Neural cell (in vitro differentiated cells): Measurements from ENCODE around the gene SH3BP4. TPM values are rescaled to one million over a fixed set of nuclear protein-coding genes. Genes with fewer than 3 reads are reported as not detected.

Experiments used
- H2AFZ ChIP-seq: fragments of 200-600, 300-800 bp; sonication (generic), shearing (Covaris generic); 2 replicates; pipeline ENCODE4 v1.6.0; 2014; ENCODE audit warnings: low read depth, mild to moderate bottlenecking, antibody characterized with exemption, low read length, moderate library complexity
- H3F3A ChIP-seq: fragments of 200-600 bp; shearing (Covaris generic); 2 replicates; pipeline ENCODE4 v1.6.1; 2016; ENCODE audit warnings: mild to moderate bottlenecking, moderate library complexity, mixed read lengths, antibody characterized with exemption, low read length; ENCODE audit not compliant: insufficient read depth, poor library complexity, severe bottlenecking
- H3K27ac ChIP-seq: fragments of 200-600, 300-800 bp; sonication (generic), shearing (Covaris generic); 2 replicates; pipeline ENCODE4 v1.5.1; 2014; ENCODE audit warnings: mild to moderate bottlenecking, low read length, moderate library complexity
- H3K27me3 ChIP-seq: fragments of 300-800, 200-600 bp; sonication (generic), shearing (Covaris generic); 2 replicates; pipeline ENCODE4 v1.6.0; 2014; ENCODE audit warnings: mild to moderate bottlenecking, low read depth, low read length, moderate library complexity; ENCODE audit not compliant: insufficient read depth
- H3K36me3 ChIP-seq: fragments of 300-800, 200-600 bp; sonication (generic), shearing (Covaris generic); 2 replicates; pipeline ENCODE4 v1.5.1; 2014; ENCODE audit warnings: mild to moderate bottlenecking, antibody characterized with exemption, low read length, moderate library complexity; ENCODE audit not compliant: insufficient read depth
- H3K4me2 ChIP-seq: fragments of 300-800, 200-600 bp; sonication (generic), shearing (Covaris generic); 2 replicates; pipeline ENCODE4 v1.6.0; 2014; ENCODE audit warnings: mild to moderate bottlenecking, low read length
- H3K4me3 ChIP-seq: fragments of 300-800, 200-600 bp; sonication (generic), shearing (Covaris generic); 2 replicates; pipeline ENCODE4 v1.5.1; 2014; ENCODE audit warnings: mild to moderate bottlenecking, low read length, moderate library complexity
- H3K79me2 ChIP-seq: fragments of 200-600 bp; shearing (Covaris generic); replicated peaks from 2 replicates; pipeline ENCODE4 v1.6.0; 2014; ENCODE audit warnings: mild to moderate bottlenecking, low read length, moderate library complexity; ENCODE audit not compliant: insufficient read depth
- H3K9ac ChIP-seq: fragments of 300-800, 200-600 bp; sonication (generic), shearing (Covaris generic); 2 replicates; pipeline ENCODE4 v1.6.1; 2016; ENCODE audit warnings: mild to moderate bottlenecking, low read length, mixed read lengths
- H3K9me2 ChIP-seq: fragments of 200-600 bp; shearing (Covaris generic); 2 replicates; pipeline ENCODE4 v1.6.1; 2016; ENCODE audit warnings: mild to moderate bottlenecking, low read length, mixed read lengths; ENCODE audit not compliant: insufficient read depth
- H3K9me3 ChIP-seq: fragments of 200-600, 300-800 bp; sonication (generic), shearing (Covaris generic); 2 replicates; pipeline ENCODE4 v1.6.1; 2016; ENCODE audit warnings: mild to moderate bottlenecking, mixed run types, low read length, moderate library complexity, mixed read lengths
- H4K20me1 ChIP-seq: fragments of 200-600 bp; shearing (Covaris generic); 2 replicates; pipeline ENCODE4 v1.6.1; 2016; ENCODE audit warnings: mild to moderate bottlenecking, mixed run types; ENCODE audit not compliant: insufficient read depth
- CTCF ChIP-seq: fragments of 450-650 bp; IDR thresholded peaks from 2 replicates; pipeline ENCODE4 v1.5.1; 2014; ENCODE audit warnings: antibody characterized with exemption, mild to moderate bottlenecking, moderate library complexity; ENCODE audit not compliant: poor library complexity, severe bottlenecking
- EP300 ChIP-seq: fragments of 450-650 bp; conservative IDR thresholded peaks from 2 replicates; pipeline ENCODE4 v1.6.1; 2014; ENCODE audit warnings: antibody characterized with exemption, mild to moderate bottlenecking, moderate library complexity; ENCODE audit not compliant: poor library complexity, severe bottlenecking
- EZH2 ChIP-seq: fragments of 200-600, 300-800 bp; shearing (Covaris generic), sonication (generic); IDR thresholded peaks from 2 replicates; pipeline ENCODE4 v1.6.1; 2014; ENCODE audit warnings: antibody characterized with exemption, low read length, borderline replicate concordance, mild to moderate bottlenecking; ENCODE audit not compliant: insufficient read depth, poor library complexity, severe bottlenecking
- MXI1 ChIP-seq: fragments of 450-650 bp; conservative IDR thresholded peaks from 2 replicates; pipeline ENCODE4 v1.6.1; 2014; ENCODE audit warnings: antibody characterized with exemption, mild to moderate bottlenecking; ENCODE audit not compliant: poor library complexity, severe bottlenecking
- POLR2AphosphoS5 ChIP-seq: IDR thresholded peaks from 2 replicates; pipeline ENCODE4 v1.6.1; 2012
- RAD21 ChIP-seq: fragments of 450-650 bp; conservative IDR thresholded peaks from 2 replicates; pipeline ENCODE4 v1.6.1; 2014; ENCODE audit warnings: antibody characterized with exemption, mild to moderate bottlenecking, moderate library complexity
- REST ChIP-seq: IDR thresholded peaks from 2 replicates; pipeline ENCODE4 v1.6.1; 2012; ENCODE audit warnings: borderline replicate concordance
- SMC3 ChIP-seq: fragments of 450-650 bp; conservative IDR thresholded peaks from 2 replicates; pipeline ENCODE4 v1.6.1; 2014; ENCODE audit warnings: antibody characterized with exemption, mild to moderate bottlenecking, moderate library complexity; ENCODE audit not compliant: poor library complexity
- TAF1 ChIP-seq: IDR thresholded peaks from 2 replicates; pipeline ENCODE4 v1.6.1; 2012; ENCODE audit warnings: low read depth
- polyA plus RNA-seq: library from polyadenylated mRNA; depleted of rRNA; stranded (reverse); fragments of >200 nt; gene quantifications from 2 replicates; pipeline ENCODE4 v1.2.3, GENCODE V29; 2014

SH3BP4 gene
- polyA plus RNA-seq, 1 donor from 2014 or later = 3.3 TPM

GRCh38 chr2:235032949-235033348 is 81.1 kb downstream of the SH3BP4 start:
- Histone ChIP-seq H3K4me2 (no peak overlapping the region), H3K9me2 (no peaks in the 10 kb centered on the region), H2AFZ (no peak overlapping the region), H3K27me3 (no peaks in the 10 kb centered on the region), H3K27ac (no peak overlapping the region), H3K79me2 (no peaks in the 10 kb centered on the region), H3F3A (no peaks in the 10 kb centered on the region), H3K9ac (no peak overlapping the region), H3K4me3 (no peak overlapping the region), H4K20me1 (no peaks in the 10 kb centered on the region), H3K36me3 (no peaks in the 10 kb centered on the region), H3K9me3 (no peaks in the 10 kb centered on the region)
- TF ChIP-seq EP300 (no peak), REST (no peak), TAF1 (no peak), POLR2AphosphoS5 (no peak), CTCF (no peak), SMC3 (no peak), EZH2 (no peak), RAD21 (no peak), MXI1 (no peak)

- no peaks in the 10 kb centered on the region for H4K20me1 ChIP-seq
- no peak overlapping the region for H3K4me3 ChIP-seq
- no peaks in the 10 kb centered on the region for H3F3A ChIP-seq
- H3K9me2 ChIP-seq = no peaks in the 10 kb centered on the region
- TF ChIP-seq CTCF (no peak), TAF1 (no peak), REST (no peak), MXI1 (no peak), RAD21 (no peak), EP300 (no peak)
- H3K36me3 ChIP-seq = no peaks in the 10 kb centered on the region
- H3K9ac ChIP-seq = no peak overlapping the region
- no peaks in the 10 kb centered on the region for H3K79me2 ChIP-seq
- H2AFZ ChIP-seq = no peak overlapping the region
- H3K4me2 ChIP-seq = no peak overlapping the region
- H3K27ac ChIP-seq = no peak overlapping the region
- no peaks in the 10 kb centered on the region for H3K9me3 ChIP-seq
- H3K27me3 ChIP-seq = no peaks in the 10 kb centered on the region
These were observed 82.7 kb downstream of the SH3BP4 start for GRCh38 chr2:235034265-235035118.
